AG09319 (cell line): Measurements from ENCODE around the gene TRPM6.
A peak's percentile ranks its signal among the peaks of the same experiment; 100 is the strongest.

Experiments
- DNase-seq: peaks from one replicate; pipeline ENCODE4 v3.0.0-alpha.2; 2010; ENCODE audit warnings: low read depth; ENCODE audit errors: extremely low read depth
- CTCF ChIP-seq: IDR thresholded peaks from 2 replicates; pipeline ENCODE4 v1.5.1; 2011; ENCODE audit warnings: low read depth, mild to moderate bottlenecking, inconsistent platforms, low read length, moderate library complexity

The TRPM6 gene

GRCh38 chr9:74755355-74755754 is 132.4 kb downstream of the TRPM6 start:
- no peak for DNase-seq
- no peak for TF ChIP-seq CTCF

DNA sequence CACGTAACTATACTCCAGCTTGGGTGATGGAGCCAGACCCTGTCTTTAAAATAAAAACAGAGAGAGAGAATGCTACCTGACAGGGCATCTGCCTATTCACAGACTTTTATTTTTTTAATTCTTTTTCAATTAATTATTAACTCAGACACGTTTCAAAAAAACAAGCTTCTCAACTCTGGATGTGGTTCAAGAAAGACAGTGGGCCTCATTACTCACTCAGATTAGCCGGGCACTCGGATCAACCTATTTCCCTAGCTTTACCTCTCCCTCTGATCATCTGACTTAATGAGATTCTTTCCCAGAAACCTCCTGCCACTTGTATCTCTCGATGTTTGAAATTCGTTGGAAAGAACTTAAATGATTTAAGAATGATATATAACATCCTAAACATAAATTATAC is 134.1 kb downstream of the TRPM6 start:
- TF ChIP-seq CTCF, result no peak
- DNase-seq, result no peak

DNA sequence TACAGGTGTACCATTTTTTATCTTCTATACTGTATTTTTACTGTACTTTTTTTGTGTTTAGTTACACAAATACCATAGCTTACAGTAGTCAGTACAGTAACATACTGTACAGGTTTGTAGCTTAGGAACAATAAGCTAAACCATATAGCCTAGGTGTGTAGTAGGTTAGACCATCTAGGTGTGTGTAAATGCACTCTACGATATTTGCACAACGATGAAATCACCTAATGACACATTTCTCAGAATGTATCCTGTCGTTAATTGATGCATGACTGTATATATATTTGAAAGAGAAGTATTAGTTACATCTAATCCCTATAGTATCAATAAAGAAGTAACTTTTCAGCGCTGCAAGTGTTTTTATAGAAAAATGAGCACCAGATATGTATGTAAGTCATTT is 138.8 kb downstream of the TRPM6 start:
- DNase-seq, result no peak
- TF ChIP-seq CTCF, result no peak

DNA sequence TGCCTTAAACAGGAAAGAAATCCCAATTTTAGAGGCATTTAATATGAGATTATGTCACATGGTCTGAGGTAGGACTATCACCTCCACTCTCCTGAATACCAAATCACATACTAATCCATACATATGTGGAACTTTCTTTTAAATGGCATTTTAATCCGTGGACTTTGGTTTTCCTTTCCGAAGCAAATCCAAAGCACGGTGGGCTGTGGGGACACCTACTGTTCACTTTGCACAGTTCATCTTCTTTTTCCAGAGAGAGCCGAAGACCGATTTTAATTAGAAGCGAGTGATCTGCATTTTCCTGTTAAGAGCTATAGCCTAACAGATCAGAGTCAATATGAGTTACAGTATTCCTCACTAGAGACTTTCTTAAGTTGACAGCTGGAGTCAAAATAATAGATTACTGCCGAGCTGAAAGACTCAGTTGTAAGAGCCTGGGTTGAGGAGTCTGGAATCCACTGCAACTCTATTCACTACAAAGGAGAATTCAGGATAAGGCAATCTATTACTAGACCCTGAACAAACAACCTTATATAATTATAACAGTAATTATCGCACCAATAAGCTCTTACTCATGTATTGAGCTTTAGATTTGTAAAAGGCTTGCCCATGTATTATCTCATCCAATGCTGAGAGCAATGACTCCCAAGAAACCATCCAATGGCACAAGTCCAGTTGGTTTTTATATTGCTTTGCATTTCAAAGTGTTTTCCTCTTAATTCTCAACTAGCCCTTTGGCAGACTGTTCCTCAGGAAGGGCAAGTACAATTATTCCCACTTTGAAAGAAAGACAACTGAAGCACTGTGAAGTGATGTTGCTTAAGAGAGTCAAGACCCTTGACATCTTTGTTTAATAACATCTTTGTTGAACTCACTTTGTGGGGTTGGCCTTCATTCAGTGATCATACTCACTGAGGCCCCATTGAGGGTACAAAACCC is 144.7 kb downstream of the TRPM6 start:
- no peak for DNase-seq
- peak; percentile 89 for TF ChIP-seq CTCF

GRCh38 chr9:74742191-74742790 is 145.4 kb downstream of the TRPM6 start:
- no peak for TF ChIP-seq CTCF
- DNase-seq, result no peak

- no peak for DNase-seq
- no peak for TF ChIP-seq CTCF
These were observed 151.1 kb downstream of the TRPM6 start for GRCh38 chr9:74736646-74737045.

- no peak for DNase-seq
- TF ChIP-seq CTCF, result no peak
These were observed 152.0 kb downstream of the TRPM6 start for GRCh38 chr9:74735761-74736160.
